HG03095 (cell line): Measurements from ENCODE around the gene HDAC2.
"Not testable (repeated sequence)": the region's sequence is repeated elsewhere in the genome, so short reads cannot be mapped to it uniquely, and the experiment has no call there.

ENCODE experiments used
- ATAC-seq: cut with Tn5 transposase; IDR thresholded peaks from one replicate; pipeline ENCODE4 v1.9.1; 2021; ENCODE audit warnings: moderate library complexity; ENCODE audit not compliant: unreplicated experiment

The HDAC2 gene

GRCh38 chr6:113970805-113971676 lies at the start of gene HDAC2:
TSS of gene HDAC2 (minus strand) at chr6:113971148. CDS start at chr6:113970908, 240 bp downstream.
- peak; percentile 82 for ATAC-seq

GRCh38 chr6:114020196-114020595 lies 49.2 kb upstream of the HDAC2 start:
- no peak for ATAC-seq

GRCh38 chr6:114017146-114017545 lies 46.2 kb upstream of the HDAC2 start:
- not testable (repeated sequence) for ATAC-seq

GRCh38 chr6:114014106-114014505 lies 43.2 kb upstream of the HDAC2 start:
- not testable (repeated sequence) for ATAC-seq

GRCh38 chr6:114011486-114011885 lies 40.5 kb upstream of the HDAC2 start:
- not testable (repeated sequence) for ATAC-seq

GRCh38 chr6:114010540-114010939 lies 39.6 kb upstream of the HDAC2 start:
- no peak for ATAC-seq

- no peak for ATAC-seq
Observed at GRCh38 chr6:114009192-114009591, 38.2 kb upstream of the HDAC2 start.

GRCh38 chr6:114008331-114008730 lies 37.4 kb upstream of the HDAC2 start:
- no peak for ATAC-seq

GRCh38 chr6:114007516-114007915 lies 36.6 kb upstream of the HDAC2 start:
- ATAC-seq: peak; percentile 49

GRCh38 chr6:114001354-114001753 lies 30.4 kb upstream of the HDAC2 start:
- no peak for ATAC-seq

GRCh38 chr6:114000069-114000468 lies 29.1 kb upstream of the HDAC2 start:
- no peak for ATAC-seq

- no peak for ATAC-seq
Observed at GRCh38 chr6:113999284-113999683, 28.3 kb upstream of the HDAC2 start.

- no peak for ATAC-seq
Observed at GRCh38 chr6:113998811-113999210, 27.9 kb upstream of the HDAC2 start.

- no peak for ATAC-seq
Observed at GRCh38 chr6:113997116-113997515, 26.2 kb upstream of the HDAC2 start.

GRCh38 chr6:113995634-113996033 lies 24.7 kb upstream of the HDAC2 start:
- no peak for ATAC-seq

GRCh38 chr6:113994934-113995342 lies 24.0 kb upstream of the HDAC2 start:
- peak; percentile 73 for ATAC-seq

- ATAC-seq: no peak
Observed at GRCh38 chr6:113989675-113990074, 18.7 kb upstream of the HDAC2 start.

GRCh38 chr6:113982675-113983074 lies 11.7 kb upstream of the HDAC2 start:
- not testable (repeated sequence) for ATAC-seq

GRCh38 chr6:113982055-113982550 lies 11.2 kb upstream of the HDAC2 start:
- ATAC-seq: no peak

- ATAC-seq: peak; percentile 54
Observed at GRCh38 chr6:113980937-113981554, 10.1 kb upstream of the HDAC2 start.

- ATAC-seq: no peak
Observed at GRCh38 chr6:113979937-113980336, 9.0 kb upstream of the HDAC2 start.

- no peak for ATAC-seq
Observed at GRCh38 chr6:113978084-113978675, 7.2 kb upstream of the HDAC2 start.
